ENCODE measurements around the gene LGSN. TPM values are rescaled to one million over a fixed set of nuclear protein-coding genes. Genes with fewer than 3 reads are reported as not detected.

The LGSN gene
- total RNA-seq, 3 donors from 2014 or later = 0.05 to 0.14 (median 0.09) TPM

- Histone ChIP-seq H3K9me3 (no peaks in the 10 kb centered on the region), H3K4me3 (no peak overlapping the region), H3K36me3 (ENCODE audit: low read depth) (no peaks in the 10 kb centered on the region), H3K4me1 (ENCODE audit: low read depth) (peaks cover 18% of the 10 kb centered on the region)
- TF ChIP-seq CTCF (IDR thresholded peaks at IDR 0.05) = no peak
- DNase-seq (peak in 1 of 3 donors; percentile 61), ATAC-seq (peak; percentile 87)
- intact Hi-C loops (cut with DNase I, micrococcal nuclease) = no loop called here
Observed at GRCh38 chr6:63305277-63305676, 14.5 kb downstream of the LGSN start.

GRCh38 chr6:63303476-63303875, 16.3 kb downstream of the LGSN start:
- H3K36me3 ChIP-seq (ENCODE audit: low read depth) = no peaks in the 10 kb centered on the region
- ATAC-seq (peak; percentile 5), DNase-seq (peak in 1 of 3 donors; percentile 24)
- H3K4me1 ChIP-seq (ENCODE audit: low read depth) = peaks cover 18% of the 10 kb centered on the region
- H3K4me3 ChIP-seq = no peak overlapping the region
- TF ChIP-seq CTCF (IDR thresholded peaks at IDR 0.05) = no peak
- H3K9me3 ChIP-seq = no peaks in the 10 kb centered on the region
- intact Hi-C loops (cut with DNase I, micrococcal nuclease) = no loop called here

- H3K9me3 ChIP-seq = no peaks in the 10 kb centered on the region
- no peaks in the 10 kb centered on the region for H3K4me1 ChIP-seq (ENCODE audit: low read depth)
- H3K4me3 ChIP-seq = no peak overlapping the region
- ATAC-seq (no peak), DNase-seq (no peak)
- intact Hi-C loops (cut with DNase I, micrococcal nuclease) = no loop called here
- TF ChIP-seq CTCF (IDR thresholded peaks at IDR 0.05) = no peak
- no peaks in the 10 kb centered on the region for H3K36me3 ChIP-seq (ENCODE audit: low read depth)
Observed at GRCh38 chr6:63299667-63300066, 20.1 kb downstream of the LGSN start.

- Histone ChIP-seq H3K9me3 (no peaks in the 10 kb centered on the region), H3K4me1 (ENCODE audit: low read depth) (no peaks in the 10 kb centered on the region), H3K4me3 (no peak overlapping the region), H3K36me3 (ENCODE audit: low read depth) (no peaks in the 10 kb centered on the region)
- no peak for TF ChIP-seq CTCF (IDR thresholded peaks at IDR 0.05)
- intact Hi-C loops (cut with DNase I, micrococcal nuclease) = no loop called here
- no peak for DNase-seq
- ATAC-seq = no peak
Observed at GRCh38 chr6:63295553-63296194, 24.1 kb downstream of the LGSN start.

GRCh38 chr6:63290492-63291058, 29.2 kb downstream of the LGSN start:
- no peaks in the 10 kb centered on the region for H3K9me3 ChIP-seq
- no peak overlapping the region for H3K4me3 ChIP-seq
- no peak for DNase-seq
- intact Hi-C loops (cut with DNase I, micrococcal nuclease) = no loop called here
- no peaks in the 10 kb centered on the region for H3K36me3 ChIP-seq (ENCODE audit: low read depth)
- H3K4me1 ChIP-seq (ENCODE audit: low read depth) = no peaks in the 10 kb centered on the region
- no peak for TF ChIP-seq CTCF (IDR thresholded peaks at IDR 0.05)
- peak; percentile 56 for ATAC-seq
